Endothelial cell of umbilical vein (primary cell): ENCODE measurements around the gene TBC1D4. TPM values are rescaled to one million over a fixed set of nuclear protein-coding genes. Genes with fewer than 3 reads are reported as not detected.

Experiments
- BruUV-seq: library from RNA; stranded (reverse); fragments of 400-500 nt; replicated peaks from 2 replicates; lab custom pipeline; 2021; lab: Mats Ljungman, UMichigan
- CTCF ChIA-PET: fragments of 300-600, 350-600 bp; sonication (Branson Sonifier 250); formaldehyde crosslinking; loops from one replicate; lab custom pipeline; 2021; ENCODE audit warnings: antibody characterized with exemption, inconsistent platforms; lab: Charles Lee
- POLR2A ChIA-PET: fragments of 300-600, 350-600 bp; sonication (Branson Sonifier 250); formaldehyde crosslinking; loops from one replicate; lab custom pipeline; 2021; ENCODE audit warnings: antibody characterized with exemption, inconsistent platforms; lab: Charles Lee
- DNase-seq: peaks from one replicate; pipeline ENCODE4 v3.0.0-alpha.2; 2011; ENCODE audit warnings: low read depth, low spot score
- FAIRE-seq: peaks from 2 replicates; lab custom pipeline; 2011; peaks lifted over from hg19 to GRCh38; lab: Jason Lieb, UNC
- H2AFZ ChIP-seq: 2 replicates; pipeline ENCODE4 v1.6.0; 2012; ENCODE audit warnings: low read depth, low read length, control low read depth, inconsistent platforms
- H3K27ac ChIP-seq: 2 replicates; pipeline ENCODE4 v1.5.1; 2011; ENCODE audit warnings: low read depth, mild to moderate bottlenecking, control low read depth, low read length, moderate library complexity; ENCODE audit not compliant: insufficient read depth
- H3K27me3 ChIP-seq, 2 experiments: 2 replicates each; pipeline versions ENCODE4 v1.6.0 to v1.6.1; 2011; ENCODE audit warnings: low read length in 2 of 2, mixed read lengths in 1 of 2; ENCODE audit not compliant: control insufficient read depth in 2 of 2, insufficient read depth in 2 of 2
- H3K36me3 ChIP-seq, 2 experiments: 2 replicates in 1 of 2; 3 replicates in 1 of 2; pipeline ENCODE4 v1.5.1; 2011; ENCODE audit warnings: low read length in 2 of 2, mild to moderate bottlenecking in 1 of 2, moderate library complexity in 1 of 2; ENCODE audit not compliant: control insufficient read depth in 2 of 2, insufficient read depth in 2 of 2; ENCODE audit errors: extremely low read depth in 1 of 2
- H3K4me1 ChIP-seq: 3 replicates; pipeline ENCODE4 v1.5.1; 2011; ENCODE audit warnings: mild to moderate bottlenecking, low read length; ENCODE audit not compliant: control insufficient read depth, insufficient read depth; ENCODE audit errors: extremely low read depth
- H3K4me2 ChIP-seq: 2 replicates; pipeline ENCODE4 v1.6.1; 2011; ENCODE audit warnings: low read length, control low read depth, mixed read lengths; ENCODE audit not compliant: insufficient read depth
- H3K4me3 ChIP-seq, 3 experiments: fragments of 200-600 bp in 1 of 3; sonication (generic), shearing (Covaris generic) in 1 of 3; replicated peaks in 1 of 3; 2 replicates each; pipeline ENCODE4 v1.5.1; 2011 to 2016; ENCODE audit warnings: control low read depth in 3 of 3, low read length in 3 of 3, mild to moderate bottlenecking in 2 of 3, inconsistent platforms in 1 of 3, low read depth in 1 of 3, moderate library complexity in 1 of 3; ENCODE audit not compliant: insufficient read depth in 1 of 3
- H3K79me2 ChIP-seq: 2 replicates; pipeline ENCODE4 v1.6.0; 2012; ENCODE audit warnings: low read length, inconsistent platforms; ENCODE audit not compliant: control insufficient read depth, insufficient read depth
- H3K9ac ChIP-seq: replicated peaks from 2 replicates; pipeline ENCODE3; 2011; ENCODE audit warnings: low read length, control low read depth; ENCODE audit not compliant: insufficient read depth; ENCODE audit errors: extremely low read depth
- H3K9me1 ChIP-seq: replicated peaks from 3 replicates; pipeline ENCODE4 v1.6.0; 2011; ENCODE audit warnings: mild to moderate bottlenecking, low read length; ENCODE audit not compliant: control insufficient read depth, insufficient read depth; ENCODE audit errors: extremely low read depth
- H3K9me3 ChIP-seq: replicated peaks from 2 replicates; pipeline ENCODE4 v1.5.1; 2012; ENCODE audit warnings: low read length, inconsistent platforms; ENCODE audit not compliant: control insufficient read depth, insufficient read depth
- H4K20me1 ChIP-seq: replicated peaks from 2 replicates; pipeline ENCODE3; 2011; ENCODE audit warnings: mild to moderate bottlenecking, low read length; ENCODE audit not compliant: control insufficient read depth, insufficient read depth; ENCODE audit errors: extremely low read depth
- CTCF ChIP-seq, 2 donors: IDR thresholded peaks; 1 replicate in 1 of 2; 2 replicates in 1 of 2; pipeline ENCODE4 v1.5.1; 2011; ENCODE audit warnings: low read length in 2 of 2, mild to moderate bottlenecking in 2 of 2, moderate library complexity in 2 of 2, control low read depth in 1 of 2, inconsistent platforms in 1 of 2, low read depth in 1 of 2; ENCODE audit not compliant: insufficient read depth in 1 of 2; ENCODE audit errors: extremely low read depth in 1 of 2
- EZH2 ChIP-seq: IDR thresholded peaks from 2 replicates; pipeline ENCODE4 v1.6.1; 2012; ENCODE audit warnings: borderline replicate concordance, low read depth, mild to moderate bottlenecking, moderate library complexity, low read length, inconsistent platforms; ENCODE audit not compliant: severe bottlenecking
- FOS ChIP-seq: IDR thresholded peaks from 2 replicates; pipeline ENCODE4 v1.6.1; 2011; ENCODE audit warnings: mild to moderate bottlenecking, low read length, moderate library complexity, borderline replicate concordance; ENCODE audit not compliant: insufficient read depth
- GATA2 ChIP-seq: IDR thresholded peaks from 2 replicates; pipeline ENCODE4 v1.7.0; 2011; ENCODE audit warnings: low read depth, mild to moderate bottlenecking, moderate library complexity, mixed read lengths, low read length; ENCODE audit not compliant: insufficient read length, insufficient read depth
- POLR2A ChIP-seq: IDR thresholded peaks from 2 replicates; pipeline ENCODE4 v1.6.1; 2012; ENCODE audit warnings: low read depth, mild to moderate bottlenecking, control low read depth, low read length
- POLR2AphosphoS5 ChIP-seq: IDR thresholded peaks from 2 replicates; pipeline ENCODE4 v1.6.1; 2012; ENCODE audit warnings: low read depth, mild to moderate bottlenecking, control low read depth, low read length, moderate library complexity; ENCODE audit not compliant: insufficient read depth
- dilution Hi-C: fragments of 300-500 bp; cut with MboI; formaldehyde crosslinking; loops from one replicate; pipeline ENCODE4 v1.15.0; 2019; ENCODE audit warnings: low sequenced_read_pairs; ENCODE audit not compliant: extremely low pct_ligation_motif_present
- intact Hi-C: fragments of 100-400 bp; cut with micrococcal nuclease; formaldehyde crosslinking; loops from one replicate; pipeline ENCODE4 v1.10.0; 2022
- polyA plus RNA-seq, 4 experiments: library from polyadenylated mRNA; depleted of rRNA in 3 of 4; stranded (reverse) in 3 of 4; unstranded in 1 of 4; fragments of >200 nt; gene quantifications; 2 replicates each; pipeline versions ENCODE4 v1.2.1 to v1.2.3, GENCODE V29; 2011 to 2012; ENCODE audit warnings: missing spikeins in 1 of 4
- total RNA-seq: library from RNA; stranded (reverse); gene quantifications from 2 replicates; pipeline ENCODE4 v1.2.3, GENCODE V29; 2021

The TBC1D4 gene
- total and polyA plus RNA-seq, 2 donors (not counting 3 experiments of a cell fraction or from before 2014, with no cell fraction given) = 58.3 to 81.0 TPM

- H3K4me2 ChIP-seq = no peak overlapping the region
- DNase-seq (no peak), FAIRE-seq (no peak)
- H3K27ac ChIP-seq = no peak overlapping the region
- no peak for TF ChIP-seq EZH2
- TF ChIP-seq FOS = no peak
- no peak for TF ChIP-seq CTCF (IDR thresholded peaks at IDR 0.05; ENCODE audit: extremely low read depth in 1 of 2, insufficient read depth in 1 of 2, low read depth in 1 of 2, low read length in 2 of 2)
- TF ChIP-seq POLR2A = no peak
- TF ChIP-seq GATA2 = no peak
- no peak for TF ChIP-seq POLR2AphosphoS5
- dilution Hi-C loops (no loop called here), intact Hi-C loops (no loop called here)
- no peaks in the 10 kb centered on the region for H3K27me3 ChIP-seq
- H3K4me3 ChIP-seq = no peak overlapping the region
- peaks cover 2% of the 10 kb centered on the region for H3K79me2 ChIP-seq
- H3K4me1 ChIP-seq = peaks cover 3% of the 10 kb centered on the region
- ChIA-PET POLR2A (no interaction called here), CTCF (interaction anchor here (1.1 to 1.6 kb wide), 2 partner anchors 16 to 77 kb away, joined by 3 to 4 read pairs; no protein-coding TSS in a partner anchor)
- no peak overlapping the region for H2AFZ ChIP-seq
- peaks cover 10 to 28% of the 10 kb centered on the region in 2 experiments for H3K36me3 ChIP-seq
- H3K9ac ChIP-seq = no peak overlapping the region
- H4K20me1 ChIP-seq = no peaks in the 10 kb centered on the region
- no peaks in the 10 kb centered on the region for H3K9me3 ChIP-seq
- H3K9me1 ChIP-seq = no peaks in the 10 kb centered on the region
- no TSS peak for BruUV-seq
Observed at GRCh38 chr13:75295201-75295600, 186.8 kb downstream of the TBC1D4 start.
